ENCODE results near the gene KIF5A.
"Not testable (repeated sequence)": the region's sequence is repeated elsewhere in the genome, so short reads cannot be mapped to it uniquely, and the experiment has no call there.

The KIF5A gene

DNA sequence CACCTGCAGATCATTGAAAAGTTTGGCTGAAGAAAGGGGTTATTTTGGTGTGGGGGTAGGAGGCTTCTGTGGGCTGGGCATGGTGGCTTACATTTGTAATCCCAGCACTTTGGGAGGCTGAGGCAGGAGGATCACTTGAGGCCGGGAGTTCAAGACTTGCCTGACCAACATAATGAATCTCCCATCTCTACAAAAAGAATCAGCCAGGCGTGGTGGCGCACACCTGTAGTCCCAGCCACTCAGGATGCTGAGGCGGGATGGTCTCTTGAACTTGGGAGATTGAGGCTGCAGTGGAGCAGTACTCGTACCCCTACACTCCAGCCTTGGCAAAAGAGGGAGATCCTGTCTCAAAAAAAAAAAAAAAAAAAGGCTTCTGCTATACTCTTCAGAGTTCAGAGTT, 36.6 kb upstream of the KIF5A start:
- TF ChIP-seq, protein P1, sequence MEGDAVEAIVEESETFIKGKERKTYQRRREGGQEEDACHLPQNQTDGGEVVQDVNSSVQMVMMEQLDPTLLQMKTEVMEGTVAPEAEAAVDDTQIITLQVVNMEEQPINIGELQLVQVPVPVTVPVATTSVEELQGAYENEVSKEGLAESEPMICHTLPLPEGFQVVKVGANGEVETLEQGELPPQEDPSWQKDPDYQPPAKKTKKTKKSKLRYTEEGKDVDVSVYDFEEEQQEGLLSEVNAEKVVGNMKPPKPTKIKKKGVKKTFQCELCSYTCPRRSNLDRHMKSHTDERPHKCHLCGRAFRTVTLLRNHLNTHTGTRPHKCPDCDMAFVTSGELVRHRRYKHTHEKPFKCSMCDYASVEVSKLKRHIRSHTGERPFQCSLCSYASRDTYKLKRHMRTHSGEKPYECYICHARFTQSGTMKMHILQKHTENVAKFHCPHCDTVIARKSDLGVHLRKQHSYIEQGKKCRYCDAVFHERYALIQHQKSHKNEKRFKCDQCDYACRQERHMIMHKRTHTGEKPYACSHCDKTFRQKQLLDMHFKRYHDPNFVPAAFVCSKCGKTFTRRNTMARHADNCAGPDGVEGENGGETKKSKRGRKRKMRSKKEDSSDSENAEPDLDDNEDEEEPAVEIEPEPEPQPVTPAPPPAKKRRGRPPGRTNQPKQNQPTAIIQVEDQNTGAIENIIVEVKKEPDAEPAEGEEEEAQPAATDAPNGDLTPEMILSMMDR (IDR thresholded peaks at IDR 0.05; ENCODE audit: low read depth, low read length) = no peak
- DNase-seq (ENCODE audit: extremely low read depth, low read depth) = no peak

DNA sequence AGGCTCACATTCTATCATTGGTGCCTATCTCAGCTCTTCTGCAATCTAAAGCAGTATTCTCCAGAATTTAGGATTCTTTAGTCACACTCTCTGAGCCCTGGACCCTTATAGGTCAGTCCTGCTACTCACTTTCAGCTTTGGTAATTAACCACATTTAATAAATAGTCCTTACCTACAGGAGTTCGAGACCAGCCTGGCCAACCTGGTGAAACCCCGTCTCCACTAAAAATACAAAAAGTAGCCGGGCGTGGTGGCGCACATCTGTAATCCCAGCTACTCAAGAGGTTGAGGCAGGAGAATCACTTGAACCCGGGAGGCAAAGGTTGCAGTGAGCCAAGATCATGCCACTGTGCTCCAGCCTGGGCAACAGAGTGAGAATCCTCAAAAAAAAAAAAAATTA, 36.2 kb upstream of the KIF5A start:
- not testable (repeated sequence) for DNase-seq (ENCODE audit: extremely low read depth, low read depth)

DNA sequence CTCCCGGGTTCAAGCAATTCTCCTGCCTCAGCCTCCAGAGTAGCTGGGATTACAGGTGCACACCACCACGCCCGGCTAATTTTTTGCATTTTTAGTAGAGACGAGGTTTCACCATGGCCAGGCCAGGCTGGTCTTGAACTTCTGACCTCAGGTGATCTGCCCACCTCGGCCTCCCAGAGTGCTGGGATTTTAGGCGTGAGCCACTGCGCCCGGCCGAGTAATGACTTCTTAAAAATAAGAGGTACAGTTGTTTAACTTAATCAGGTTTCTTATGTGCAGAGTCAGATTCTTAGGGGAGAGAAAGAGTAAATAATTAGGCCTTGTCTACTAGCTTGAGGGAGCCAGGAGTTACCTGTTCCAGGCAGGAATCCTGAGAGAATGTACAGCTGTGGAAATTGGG, 35.6 kb upstream of the KIF5A start:
- DNase-seq (ENCODE audit: extremely low read depth, low read depth) = not testable (repeated sequence)

DNA sequence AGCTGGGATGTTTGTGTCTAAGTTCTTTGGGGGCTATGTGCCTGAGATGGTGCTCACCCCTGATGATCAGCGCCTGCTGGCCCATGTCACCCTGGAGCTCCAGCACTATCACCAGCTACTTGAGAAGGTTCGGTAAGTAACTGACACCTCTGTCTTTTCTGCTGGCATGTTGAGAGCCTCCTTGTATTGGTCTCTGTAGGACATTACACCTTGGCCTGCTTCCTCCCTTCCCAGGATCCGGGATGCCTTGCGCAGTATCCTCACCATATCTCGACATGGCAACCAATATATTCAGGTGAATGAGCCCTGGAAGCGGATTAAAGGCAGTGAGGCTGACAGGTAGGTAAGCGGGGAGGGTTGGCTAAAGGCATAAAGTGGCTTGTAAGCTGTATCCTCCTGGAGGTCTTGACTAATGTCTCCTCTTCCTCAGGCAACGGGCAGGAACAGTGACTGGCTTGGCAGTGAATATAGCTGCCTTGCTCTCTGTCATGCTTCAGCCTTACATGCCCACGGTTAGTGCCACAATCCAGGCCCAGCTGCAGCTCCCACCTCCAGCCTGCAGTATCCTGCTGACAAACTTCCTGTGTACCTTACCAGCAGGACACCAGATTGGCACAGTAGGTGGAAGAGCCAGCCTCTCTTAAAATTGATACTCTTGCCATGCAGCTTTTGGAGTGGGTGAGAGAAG, 35.0 kb upstream of the KIF5A start:
- DNase-seq (ENCODE audit: extremely low read depth, low read depth) = no peak
- TF ChIP-seq, protein P1 (IDR thresholded peaks at IDR 0.05; ENCODE audit: low read depth, low read length) = no peak

DNA sequence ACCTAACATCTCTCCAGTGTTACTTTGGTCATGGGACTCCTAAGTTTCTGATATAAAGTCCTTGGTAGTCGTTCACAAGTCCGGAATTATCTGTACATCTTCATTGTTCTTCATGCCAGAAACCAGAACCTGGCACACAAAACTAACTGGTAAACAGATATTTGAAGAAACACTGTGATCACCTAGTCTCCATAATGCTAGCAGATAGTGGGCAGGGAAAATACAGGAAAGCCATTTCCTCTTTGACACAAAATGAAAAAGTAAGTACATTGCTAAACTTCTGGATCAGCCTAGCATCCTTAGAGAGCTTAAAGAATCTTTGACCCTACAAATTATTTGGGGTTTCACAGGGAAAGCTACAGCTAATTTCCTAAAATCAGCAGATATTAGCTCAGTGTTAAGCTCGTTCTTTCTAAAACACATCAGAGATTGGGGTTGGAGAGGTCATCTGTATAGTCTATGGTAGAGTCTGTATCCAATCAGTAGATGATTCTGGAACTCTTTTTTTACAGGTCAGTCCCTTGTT, 34.4 kb upstream of the KIF5A start:
- DNase-seq (ENCODE audit: extremely low read depth, low read depth) = no peak
- TF ChIP-seq, protein P1 (IDR thresholded peaks at IDR 0.05; ENCODE audit: low read depth, low read length) = no peak

DNA sequence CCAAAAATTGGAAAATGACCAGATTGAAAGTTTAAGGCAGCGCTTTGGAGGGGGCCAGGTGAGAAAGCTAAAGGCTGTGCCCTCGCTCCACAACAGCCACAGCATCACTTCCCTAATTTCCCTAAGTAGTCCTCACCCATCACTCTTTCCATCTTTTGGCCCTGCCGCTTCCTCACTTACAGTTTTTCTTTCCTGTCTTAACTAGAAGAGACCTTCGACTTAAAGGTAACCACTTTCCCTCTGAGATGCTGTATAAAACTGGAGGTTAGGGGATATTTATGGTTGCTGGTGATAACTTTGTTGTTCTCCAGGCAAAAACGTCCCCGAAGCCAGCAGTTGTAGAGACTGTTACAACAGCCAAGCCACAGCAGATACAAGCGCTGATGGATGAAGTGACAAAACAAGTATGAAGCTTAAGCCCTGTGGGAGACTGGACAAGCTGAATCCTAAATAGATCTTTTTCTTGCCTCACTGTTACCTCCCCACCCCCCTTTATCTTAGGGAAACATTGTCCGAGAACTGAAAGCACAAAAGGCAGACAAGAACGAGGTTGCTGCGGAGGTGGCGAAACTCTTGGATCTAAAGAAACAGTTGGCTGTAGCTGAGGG, 33.8 kb upstream of the KIF5A start:
- no peak for DNase-seq (ENCODE audit: extremely low read depth, low read depth)
- TF ChIP-seq, protein P1 (IDR thresholded peaks at IDR 0.05; ENCODE audit: low read depth, low read length) = no peak

DNA sequence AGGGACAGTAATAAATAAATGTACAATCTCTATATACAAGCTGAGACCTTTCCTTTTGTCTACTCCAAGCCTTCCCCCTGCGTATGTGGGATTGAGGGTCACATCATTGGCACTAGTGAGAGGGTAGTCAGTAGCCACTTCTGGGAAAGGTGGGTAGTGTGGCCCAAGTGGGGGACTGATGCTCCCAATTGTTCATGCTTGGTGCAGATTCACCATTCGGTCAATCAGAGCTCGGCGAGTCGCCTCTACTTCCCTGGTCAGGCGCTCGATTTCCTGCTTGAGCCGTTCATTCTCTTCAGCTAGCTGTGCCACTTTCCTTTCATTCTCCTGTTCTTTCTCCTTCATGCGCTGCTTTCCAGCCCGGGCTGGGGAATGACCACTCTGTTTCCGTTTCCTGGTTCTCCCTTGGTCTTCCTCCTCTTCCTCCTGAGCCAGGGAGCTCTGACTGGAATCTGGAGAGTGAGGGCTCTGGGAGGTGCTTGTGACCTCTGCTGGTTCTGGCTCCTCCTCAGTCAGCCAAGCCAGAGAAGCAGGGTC, 33.2 kb upstream of the KIF5A start:
- no peak for DNase-seq (ENCODE audit: extremely low read depth, low read depth)
- TF ChIP-seq, protein P1 (IDR thresholded peaks at IDR 0.05; ENCODE audit: low read depth, low read length) = no peak

DNA sequence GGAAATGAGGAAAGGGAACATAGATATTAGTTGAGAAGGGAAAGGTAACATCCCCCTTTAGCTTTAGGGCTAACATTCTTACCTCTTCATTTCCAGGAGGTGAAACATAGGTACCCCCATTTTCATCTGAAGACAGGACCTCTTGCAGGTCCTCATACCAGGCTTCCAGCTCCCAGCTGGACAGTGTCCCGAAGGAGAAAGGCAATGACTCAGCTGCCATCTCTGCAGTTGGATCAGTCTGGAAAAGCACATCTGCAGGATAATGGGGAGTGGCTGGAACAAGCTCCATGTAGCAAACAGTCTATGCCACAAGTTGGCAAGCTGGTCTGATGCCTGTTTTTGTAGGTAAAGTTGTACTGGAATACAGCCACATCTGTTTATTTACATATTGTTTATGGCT, 32.7 kb upstream of the KIF5A start:
- no peak for DNase-seq (ENCODE audit: extremely low read depth, low read depth)
- TF ChIP-seq, protein P1 (IDR thresholded peaks at IDR 0.05; ENCODE audit: low read depth, low read length) = no peak

DNA sequence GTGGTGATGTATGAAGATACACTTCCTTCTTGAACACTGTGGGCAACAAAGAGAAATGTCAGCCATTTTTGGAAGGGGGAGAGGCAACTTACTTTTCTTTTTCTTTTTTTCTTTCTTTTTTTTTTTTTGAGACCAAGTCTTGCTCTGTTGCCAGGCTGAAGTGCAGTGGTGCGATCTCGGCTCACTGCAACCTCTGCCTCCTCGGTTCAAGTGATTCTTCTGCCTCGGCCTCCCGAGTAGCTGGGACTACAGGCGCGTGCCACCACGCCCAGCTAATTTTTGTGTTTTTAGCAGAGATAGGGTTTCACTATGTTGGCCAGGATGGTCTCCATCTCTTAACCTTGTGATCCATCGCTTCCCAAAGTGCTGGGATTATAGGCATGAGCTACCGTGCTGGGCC, 32.1 kb upstream of the KIF5A start:
- DNase-seq (ENCODE audit: extremely low read depth, low read depth) = not testable (repeated sequence)
